ENCODE results near the gene KIAA1549. TPM values are rescaled to one million over a fixed set of nuclear protein-coding genes. Genes with fewer than 3 reads are reported as not detected.

KIAA1549 gene
- total and polyA plus RNA-seq, 2 of the 4 experiments (the other 2 are of a cell fraction), result 1.3 to 3.3 TPM

GRCh38 chr7:139023076-139023475 lies 41.9 kb upstream of the KIAA1549 start:
- Histone ChIP-seq H3K27ac (ENCODE audit: insufficient read depth, low read length) (peak overlapping the region; percentile 59; the same call in 1 of the 2 replicates), H3K36me3 (ENCODE audit: control insufficient read depth, insufficient read depth, low read length) (peaks cover 30% of the 10 kb centered on the region)
- POLR2A ChIA-PET (ENCODE audit: unreplicated experiment), result interaction anchor here (0.6 kb wide), 1 partner anchor 26 kb away, joined by 6 read pairs; no protein-coding TSS in a partner anchor

More at GRCh38 chr7:139023076-139023475, 41.9 kb upstream of the KIAA1549 start:
- DNase-seq, result no peak
- 0 out of 2 replicates have a peak, but pooled peaks have one; percentile 40 for ATAC-seq (ENCODE audit: low read depth)
- Histone ChIP-seq H2AFZ (replicated peaks; ENCODE audit: low read length, poor library complexity) (no peak overlapping the region), H3K4me3 (ENCODE audit: insufficient read depth, low read depth, low read length) (no peak overlapping the region), H2BK5ac (ENCODE audit: low read depth, low read length, poor library complexity, severe bottlenecking) (no peak overlapping the region), H3K9me3 (ENCODE audit: control insufficient read depth, insufficient read depth, low read length) (no peaks in the 10 kb centered on the region), H3K27me3 (ENCODE audit: control insufficient read depth, insufficient read depth, low read length) (no peaks in the 10 kb centered on the region), H3K9me1 (ENCODE audit: insufficient read depth, low read length) (0 out of 2 replicates have a peak, but pooled peaks cover 3% of the 10 kb centered on the region), H3K4me2 (ENCODE audit: low read depth, low read length) (no peak overlapping the region), H4K91ac (ENCODE audit: insufficient read depth, low read depth, low read length) (no peak overlapping the region), H3K14ac (replicated peaks; ENCODE audit: low read depth, low read length) (0 out of 2 replicates have a peak overlapping the region, but pooled peaks have one; percentile 17), H4K5ac (ENCODE audit: low read depth, low read length) (no peak overlapping the region), H3K23ac (ENCODE audit: low read depth, low read length) (no peak overlapping the region), H2AK9ac (replicated peaks; ENCODE audit: low read depth, low read length, poor library complexity) (no peak overlapping the region), H3K79me1 (ENCODE audit: low read depth in 1 of 2, low read length in 2 of 2) (peaks cover 14 to 22% of the 10 kb centered on the region in 2 experiments; a peak in 3 of 4 replicates), H3K56ac (ENCODE audit: extremely low read depth, insufficient read depth, low read length) (no peak overlapping the region), H2BK120ac (ENCODE audit: low read depth, low read length) (no peak overlapping the region), H3K4me1 (ENCODE audit: control insufficient read depth, insufficient read depth, low read length) (peaks cover 3% of the 10 kb centered on the region), H4K8ac (ENCODE audit: low read depth in 2 of 2, low read length in 2 of 2) (no peak overlapping the region), H2BK15ac (ENCODE audit: low read depth, low read length) (no peak overlapping the region), H4K20me1 (ENCODE audit: insufficient read depth, low read length) (no peaks in the 10 kb centered on the region), H2BK20ac (ENCODE audit: low read depth, low read length) (no peak overlapping the region), H3K9ac (ENCODE audit: low read depth, low read length) (no peak overlapping the region), H2AK5ac (ENCODE audit: low read depth, low read length) (no peak overlapping the region), H3K4ac (ENCODE audit: low read depth, low read length) (no peak overlapping the region), H3K18ac (ENCODE audit: low read depth, low read length) (no peak overlapping the region)
- BruUV-seq (replicated peaks), result no TSS peak
- dilution Hi-C loops (cut with HindIII; ENCODE audit: low sequenced_read_pairs, unreplicated experiment) (no loop called here), in situ Hi-C loops (cut with MboI; ENCODE audit: low sequenced_read_pairs) (no loop called here), intact Hi-C loops (cut with micrococcal nuclease) (no loop called here)
- CTCF ChIA-PET, result no interaction called here
- TF ChIP-seq POLR2A (IDR thresholded peaks at IDR 0.05; ENCODE audit: low read depth, low read length) (no peak), CHD1 (IDR thresholded peaks at IDR 0.05; ENCODE audit: low read depth, low read length) (no peak), CTCF (conservative IDR thresholded peaks at IDR 0.05; ENCODE audit: low read depth, low read length) (no peak), RFX5 (IDR thresholded peaks at IDR 0.05; ENCODE audit: low read depth, low read length) (no peak), FOS (IDR thresholded peaks at IDR 0.05; ENCODE audit: low read depth, low read length) (no peak), RCOR1 (IDR thresholded peaks at IDR 0.05; ENCODE audit: insufficient replicate concordance, low read length) (no peak), ELK1 (IDR thresholded peaks at IDR 0.05; ENCODE audit: borderline replicate concordance, low read depth, low read length) (no peak), MAFK (IDR thresholded peaks at IDR 0.05; ENCODE audit: low read depth, low read length) (no peak), SMC3 (IDR thresholded peaks at IDR 0.05; ENCODE audit: low read depth, low read length) (no peak), MXI1 (IDR thresholded peaks at IDR 0.05; ENCODE audit: borderline replicate concordance, low read depth, low read length) (no peak), RAD21 (IDR thresholded peaks at IDR 0.05; ENCODE audit: low read length) (no peak)
- WGBS, 2 experiments (ENCODE audit: extremely low coverage in 2 of 2, insufficient read length in 1 of 2), result no CpG with 5 or more reads among the region's 5 CpGs
